Neural progenitor cell (in vitro differentiated cells): ENCODE data around the gene ERC1.

Source experiments
- EZH2 ChIP-seq: fragments of 200-600 bp; sonication (generic); IDR thresholded peaks from 2 replicates; pipeline ENCODE4 v1.6.1; 2017; ENCODE audit warnings: antibody characterized with exemption, mild to moderate bottlenecking, moderate library complexity
- TF ChIP-seq, protein P1 (sequence below): fragments of 200-600 bp; sonication (generic); IDR thresholded peaks from 2 replicates; pipeline ENCODE4 v1.5.1; 2017; ENCODE audit warnings: antibody characterized with exemption, mild to moderate bottlenecking

DNA sequence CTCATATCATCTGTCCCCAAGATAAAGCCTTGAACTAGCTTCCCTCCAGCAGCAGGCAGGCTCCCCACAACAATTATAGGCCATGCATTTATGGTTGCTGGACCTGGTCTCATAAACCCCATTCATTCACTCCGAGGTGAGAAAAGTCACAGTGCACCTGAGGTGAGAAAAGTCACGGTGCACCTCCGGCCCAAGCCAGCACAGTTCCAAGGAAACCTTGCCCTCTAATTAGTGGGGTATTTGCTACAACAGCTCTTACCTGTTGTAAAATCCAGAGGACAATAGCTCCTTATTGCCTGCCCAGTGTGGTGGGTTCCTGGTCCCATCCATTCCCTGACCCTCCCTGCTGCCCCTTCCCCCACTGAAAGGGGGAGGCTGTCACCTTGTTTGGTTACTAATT is 537.8 kb downstream of the ERC1 start:
- TF ChIP-seq, protein P1, sequence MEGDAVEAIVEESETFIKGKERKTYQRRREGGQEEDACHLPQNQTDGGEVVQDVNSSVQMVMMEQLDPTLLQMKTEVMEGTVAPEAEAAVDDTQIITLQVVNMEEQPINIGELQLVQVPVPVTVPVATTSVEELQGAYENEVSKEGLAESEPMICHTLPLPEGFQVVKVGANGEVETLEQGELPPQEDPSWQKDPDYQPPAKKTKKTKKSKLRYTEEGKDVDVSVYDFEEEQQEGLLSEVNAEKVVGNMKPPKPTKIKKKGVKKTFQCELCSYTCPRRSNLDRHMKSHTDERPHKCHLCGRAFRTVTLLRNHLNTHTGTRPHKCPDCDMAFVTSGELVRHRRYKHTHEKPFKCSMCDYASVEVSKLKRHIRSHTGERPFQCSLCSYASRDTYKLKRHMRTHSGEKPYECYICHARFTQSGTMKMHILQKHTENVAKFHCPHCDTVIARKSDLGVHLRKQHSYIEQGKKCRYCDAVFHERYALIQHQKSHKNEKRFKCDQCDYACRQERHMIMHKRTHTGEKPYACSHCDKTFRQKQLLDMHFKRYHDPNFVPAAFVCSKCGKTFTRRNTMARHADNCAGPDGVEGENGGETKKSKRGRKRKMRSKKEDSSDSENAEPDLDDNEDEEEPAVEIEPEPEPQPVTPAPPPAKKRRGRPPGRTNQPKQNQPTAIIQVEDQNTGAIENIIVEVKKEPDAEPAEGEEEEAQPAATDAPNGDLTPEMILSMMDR: no peak
- TF ChIP-seq EZH2: no peak
